ENCODE measurements around the gene LMCD1.

LMCD1 gene

DNA sequence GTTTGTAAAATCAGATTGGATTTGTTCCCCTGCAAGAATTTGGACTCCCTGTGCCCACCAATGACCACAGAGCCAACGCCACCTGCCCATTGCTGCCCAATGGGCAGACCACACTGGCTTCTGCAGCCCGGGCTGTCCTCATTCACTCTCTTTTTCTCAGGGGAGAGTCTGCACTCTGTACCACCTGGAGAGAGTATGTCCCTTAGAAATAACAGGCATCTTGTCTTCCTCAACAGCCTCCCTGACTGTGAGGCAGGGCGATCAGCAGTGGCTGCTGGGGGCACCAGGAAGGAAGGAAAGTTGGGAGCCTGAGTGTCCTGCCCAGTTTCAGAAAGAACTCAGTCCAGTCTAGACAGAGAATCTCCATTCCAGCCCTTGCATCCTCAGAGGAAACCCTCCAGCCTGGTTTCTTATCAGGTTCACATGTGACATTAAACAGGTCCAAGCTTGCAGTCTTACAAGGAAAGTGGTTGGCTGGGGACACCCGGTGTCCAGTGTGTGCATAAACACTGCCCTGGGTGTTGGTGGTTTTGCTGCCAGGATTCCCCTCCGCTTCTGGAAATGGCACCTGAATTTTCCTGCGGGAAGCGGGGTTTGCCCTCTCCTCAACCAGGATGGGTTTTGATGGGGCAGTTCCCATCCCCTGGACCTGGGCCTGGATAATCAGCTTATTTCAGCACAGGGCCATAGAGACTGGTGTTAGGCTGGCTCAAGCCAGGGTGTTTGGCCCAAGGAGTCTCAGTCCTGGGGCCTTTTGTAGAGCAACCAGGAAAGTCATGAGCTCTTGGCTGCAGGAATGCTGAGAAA, 105.8 kb downstream of the LMCD1 start:
- peak; percentile 45 for DNase-seq (ENCODE audit: low read depth, low spot score)
- H3K27ac ChIP-seq, result no peak overlapping the region

GRCh38 chr3:8608041-8608790, 106.6 kb downstream of the LMCD1 start:
- H3K27ac ChIP-seq, result no peak overlapping the region
- no peak for DNase-seq (ENCODE audit: low read depth, low spot score)

GRCh38 chr3:8608791-8609467, 107.3 kb downstream of the LMCD1 start:
- H3K27ac ChIP-seq, result no peak overlapping the region
- DNase-seq (ENCODE audit: low read depth, low spot score), result no peak

GRCh38 chr3:8610951-8611350, 109.3 kb downstream of the LMCD1 start:
- H3K27ac ChIP-seq, result no peak overlapping the region
- DNase-seq (ENCODE audit: low read depth, low spot score), result no peak

GRCh38 chr3:8617921-8618320, 116.3 kb downstream of the LMCD1 start:
- no peak for DNase-seq (ENCODE audit: low read depth, low spot score)
- no peak overlapping the region for H3K27ac ChIP-seq

DNA sequence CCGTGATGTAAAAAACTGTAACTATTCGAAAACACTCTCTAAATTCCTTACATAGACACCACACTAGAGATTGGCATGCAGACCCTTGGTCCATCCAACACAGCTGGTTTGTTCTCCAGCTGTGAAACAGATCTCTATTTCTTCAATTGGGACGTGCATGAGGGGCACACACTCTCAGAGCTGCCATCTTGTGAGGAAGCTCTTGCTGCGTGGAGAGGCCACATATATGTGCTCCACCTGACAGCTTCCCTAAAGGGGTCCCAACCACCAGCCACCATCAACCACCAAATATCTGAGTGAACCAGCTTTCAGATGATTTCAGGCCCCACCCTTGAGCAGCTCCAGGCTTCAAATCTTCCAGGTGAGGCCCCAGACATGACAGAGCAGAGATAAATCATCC, 117.3 kb downstream of the LMCD1 start:
- peak overlapping the region; percentile 53 for H3K27ac ChIP-seq
- DNase-seq (ENCODE audit: low read depth, low spot score), result no peak

DNA sequence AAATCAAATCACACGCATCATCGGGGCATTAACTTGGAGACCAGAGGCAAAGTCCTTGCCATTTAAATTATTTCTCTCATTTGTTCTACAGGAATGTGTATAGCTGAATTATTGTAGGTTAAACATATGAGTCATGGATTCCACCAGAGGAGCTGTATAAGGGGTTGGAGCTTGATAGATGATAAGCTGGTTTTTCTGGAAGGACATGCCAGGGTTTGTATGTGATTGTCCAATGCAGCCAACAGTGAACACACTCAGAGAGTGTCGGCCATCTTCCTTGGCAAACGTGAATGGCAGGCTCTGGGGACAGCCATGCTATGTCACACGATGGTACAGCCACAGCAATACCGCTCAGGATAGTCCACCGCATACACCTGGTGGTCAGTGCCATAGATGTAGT, 117.9 kb downstream of the LMCD1 start:
- peak; percentile 72 for DNase-seq (ENCODE audit: low read depth, low spot score)

GRCh38 chr3:8621141-8621540, 119.5 kb downstream of the LMCD1 start:
- no peak overlapping the region for H3K27ac ChIP-seq
- DNase-seq (ENCODE audit: low read depth, low spot score), result no peak

More for the DNA sequence above, 117.9 kb downstream of the LMCD1 start:
- peak overlapping the region; percentile 53 for H3K27ac ChIP-seq

DNA sequence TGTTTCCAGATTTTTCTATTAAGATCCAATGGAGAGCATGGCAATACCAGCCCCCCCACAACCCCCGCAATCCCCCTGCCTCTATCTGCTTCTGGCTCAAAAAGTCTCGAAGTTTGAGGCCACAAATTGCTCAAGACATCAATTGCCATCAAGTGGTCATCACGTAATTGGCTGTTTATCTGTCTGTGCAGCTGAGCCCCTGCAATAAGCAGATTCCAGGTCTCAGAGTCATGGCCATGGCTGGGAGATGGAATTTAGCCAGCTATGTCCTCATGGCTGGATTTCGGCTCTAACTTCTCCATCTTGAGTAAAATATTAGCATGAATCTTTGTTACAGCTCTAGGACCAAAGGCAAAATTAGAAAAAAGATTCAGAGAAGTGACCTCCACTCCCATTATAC, 120.2 kb downstream of the LMCD1 start:
- H3K27ac ChIP-seq, result no peak overlapping the region
- no peak for DNase-seq (ENCODE audit: low read depth, low spot score)

GRCh38 chr3:8622873-8623691, 121.5 kb downstream of the LMCD1 start:
- H3K27ac ChIP-seq, result no peak overlapping the region

GRCh38 chr3:8623741-8624140, 122.1 kb downstream of the LMCD1 start:
- no peak overlapping the region for H3K27ac ChIP-seq
- DNase-seq (ENCODE audit: low read depth, low spot score), result no peak

More at GRCh38 chr3:8622873-8623691, 121.5 kb downstream of the LMCD1 start:
- no peak for DNase-seq (ENCODE audit: low read depth, low spot score)

Measured in epithelial cell of prostate (primary cell).